Endodermal cell (in vitro differentiated cells): Measurements from ENCODE around the gene HPGD. TPM values are rescaled to one million over a fixed set of nuclear protein-coding genes. Genes with fewer than 3 reads are reported as not detected.

ENCODE experiments used
- DNase-seq: peaks from one replicate; pipeline ENCODE4 v3.0.0-alpha.2; 2017
- H3K27ac ChIP-seq: 2 replicates; pipeline ENCODE4 v1.5.1; 2013; ENCODE audit warnings: mild to moderate bottlenecking, low read depth, low read length, moderate library complexity
- H3K27me3 ChIP-seq: 2 replicates; pipeline ENCODE4 v1.6.1; 2013; ENCODE audit warnings: mild to moderate bottlenecking, low read length, moderate library complexity; ENCODE audit not compliant: insufficient read depth, control insufficient read depth, poor library complexity, severe bottlenecking
- H3K36me3 ChIP-seq: 2 replicates; pipeline ENCODE4 v1.7.0; 2013; ENCODE audit warnings: mild to moderate bottlenecking, low read length, moderate library complexity; ENCODE audit not compliant: control insufficient read depth, insufficient read depth
- H3K4me1 ChIP-seq: one replicate; pipeline ENCODE4 v1.7.0; 2013; ENCODE audit warnings: low read length; ENCODE audit not compliant: control insufficient read depth, insufficient read depth
- H3K4me3 ChIP-seq: 2 replicates; pipeline ENCODE4 v1.5.1; 2013; ENCODE audit warnings: mild to moderate bottlenecking, low read length, moderate library complexity
- H3K9ac ChIP-seq: 2 replicates; pipeline ENCODE4 v1.6.1; 2013; ENCODE audit warnings: mild to moderate bottlenecking, low read length, moderate library complexity; ENCODE audit not compliant: poor library complexity, severe bottlenecking; ENCODE audit errors: extremely low read depth
- H3K9me3 ChIP-seq: 2 replicates; pipeline ENCODE4 v1.6.1; 2013; ENCODE audit warnings: mild to moderate bottlenecking, low read length, moderate library complexity; ENCODE audit not compliant: control insufficient read depth
- H3K27ac Mint-ChIP-seq: 2 replicates; pipeline ENCODE4 v1.8.0; 2020; ENCODE audit warnings: mixed read lengths
- H3K27me3 Mint-ChIP-seq: 2 replicates; pipeline ENCODE4 v1.8.0; 2021; ENCODE audit warnings: mild to moderate bottlenecking, mixed read lengths; ENCODE audit not compliant: insufficient read depth
- H3K36me3 Mint-ChIP-seq: 2 replicates; pipeline ENCODE4 v1.8.0; 2020; ENCODE audit warnings: low read depth, mixed read lengths
- H3K4me1 Mint-ChIP-seq: 2 replicates; pipeline ENCODE4 v1.8.0; 2020; ENCODE audit warnings: mixed read lengths
- H3K4me3 Mint-ChIP-seq: 2 replicates; pipeline ENCODE4 v1.8.0; 2020; ENCODE audit warnings: mild to moderate bottlenecking, moderate library complexity, mixed read lengths
- H3K9me3 Mint-ChIP-seq: 2 replicates; pipeline ENCODE4 v1.8.0; 2020; ENCODE audit warnings: mild to moderate bottlenecking, mixed read lengths
- WGBS, 2 experiments: methylation state at CpG; one replicate each; pipeline versions ENCODE4 v1.1.5 to v1.1.7; 2013; ENCODE audit warnings: missing lambda C conversion rate in 2 of 2, mixed read lengths in 1 of 2; ENCODE audit not compliant: insufficient coverage in 1 of 2, insufficient read length in 1 of 2; 5-methylcytosine and 5-hydroxymethylcytosine counted together
- total RNA-seq, 2 donors: library from RNA; stranded (reverse); fragmentation: NEBNext Ultra II Directional in 1 of 2; extraction: Animal tissue kit (Norgen Biotek cat#: 25700) in 1 of 2; gene quantifications; 2 replicates in 1 of 2; 3 replicates in 1 of 2; pipeline ENCODE4 v1.2.1, GENCODE V29; 2021
- TF ChIP-seq, protein P1 (sequence below): fragments of 200-600 bp; sonication (generic); conservative IDR thresholded peaks from 2 replicates; pipeline ENCODE4 v1.5.0; 2021; ENCODE audit warnings: antibody characterized with exemption, mild to moderate bottlenecking

Gene HPGD
- total RNA-seq, 2 donors from 2014 or later = 1.2 to 27.7 TPM

GRCh38 chr4:174512745-174513144, 9.5 kb downstream of the HPGD start:
- H3K9me3 ChIP-seq = no peaks in the 10 kb centered on the region
- no peak overlapping the region for H3K4me3 ChIP-seq
- Mint-ChIP-seq H3K9me3 (no peaks in the 10 kb centered on the region), H3K4me3 (no peak overlapping the region), H3K36me3 (peaks cover 1% of the 10 kb centered on the region), H3K27me3 (no peaks in the 10 kb centered on the region), H3K4me1 (no peaks in the 10 kb centered on the region), H3K27ac (no peak overlapping the region)
- no peaks in the 10 kb centered on the region for H3K36me3 ChIP-seq
- no peaks in the 10 kb centered on the region for H3K4me1 ChIP-seq
- H3K9ac ChIP-seq = no peak overlapping the region
- 63 to 64% methylated on average over 3 of the region's 3 CpGs for WGBS, 2 experiments
- DNase-seq = no peak
- TF ChIP-seq, protein P1, sequence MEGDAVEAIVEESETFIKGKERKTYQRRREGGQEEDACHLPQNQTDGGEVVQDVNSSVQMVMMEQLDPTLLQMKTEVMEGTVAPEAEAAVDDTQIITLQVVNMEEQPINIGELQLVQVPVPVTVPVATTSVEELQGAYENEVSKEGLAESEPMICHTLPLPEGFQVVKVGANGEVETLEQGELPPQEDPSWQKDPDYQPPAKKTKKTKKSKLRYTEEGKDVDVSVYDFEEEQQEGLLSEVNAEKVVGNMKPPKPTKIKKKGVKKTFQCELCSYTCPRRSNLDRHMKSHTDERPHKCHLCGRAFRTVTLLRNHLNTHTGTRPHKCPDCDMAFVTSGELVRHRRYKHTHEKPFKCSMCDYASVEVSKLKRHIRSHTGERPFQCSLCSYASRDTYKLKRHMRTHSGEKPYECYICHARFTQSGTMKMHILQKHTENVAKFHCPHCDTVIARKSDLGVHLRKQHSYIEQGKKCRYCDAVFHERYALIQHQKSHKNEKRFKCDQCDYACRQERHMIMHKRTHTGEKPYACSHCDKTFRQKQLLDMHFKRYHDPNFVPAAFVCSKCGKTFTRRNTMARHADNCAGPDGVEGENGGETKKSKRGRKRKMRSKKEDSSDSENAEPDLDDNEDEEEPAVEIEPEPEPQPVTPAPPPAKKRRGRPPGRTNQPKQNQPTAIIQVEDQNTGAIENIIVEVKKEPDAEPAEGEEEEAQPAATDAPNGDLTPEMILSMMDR = no peak
- H3K27me3 ChIP-seq = no peaks in the 10 kb centered on the region
- H3K27ac ChIP-seq = no peak overlapping the region

- no peaks in the 10 kb centered on the region for H3K27me3 ChIP-seq
- no peaks in the 10 kb centered on the region for H3K4me1 ChIP-seq
- Mint-ChIP-seq H3K27ac (no peak overlapping the region), H3K27me3 (no peaks in the 10 kb centered on the region), H3K9me3 (no peaks in the 10 kb centered on the region), H3K4me3 (no peak overlapping the region), H3K4me1 (no peaks in the 10 kb centered on the region), H3K36me3 (peaks cover 2% of the 10 kb centered on the region)
- TF ChIP-seq, protein P1 = no peak
- H3K4me3 ChIP-seq = no peak overlapping the region
- no peak for DNase-seq
- H3K9ac ChIP-seq = no peak overlapping the region
- no peaks in the 10 kb centered on the region for H3K36me3 ChIP-seq
- H3K9me3 ChIP-seq = no peaks in the 10 kb centered on the region
- H3K27ac ChIP-seq = no peak overlapping the region
- WGBS, 2 experiments = 96 to 100% methylated on average over 4 of the region's 4 CpGs
These were observed 16.4 kb downstream of the HPGD start for GRCh38 chr4:174505892-174506291.

GRCh38 chr4:174505007-174505406, 17.3 kb downstream of the HPGD start:
- Histone ChIP-seq H3K27ac (no peak overlapping the region), H3K9me3 (no peaks in the 10 kb centered on the region), H3K4me1 (no peaks in the 10 kb centered on the region), H3K27me3 (no peaks in the 10 kb centered on the region), H3K9ac (no peak overlapping the region), H3K4me3 (no peak overlapping the region), H3K36me3 (no peaks in the 10 kb centered on the region)
- Mint-ChIP-seq H3K9me3 (no peaks in the 10 kb centered on the region), H3K4me1 (no peaks in the 10 kb centered on the region), H3K27ac (no peak overlapping the region), H3K4me3 (no peak overlapping the region), H3K27me3 (no peaks in the 10 kb centered on the region), H3K36me3 (peaks cover 2% of the 10 kb centered on the region)
- no peak for DNase-seq
- TF ChIP-seq, protein P1 = no peak
- WGBS, 2 experiments = 97% methylated on average over 3 of the region's 3 CpGs; no CpG with 5 or more reads in 1 of the 2 experiments
